Activated CD8-positive, alpha-beta memory T cell treated with anti-CD3 and anti-CD28 coated beads for 1 hour (primary cell): ENCODE results near the gene CDC42BPA.
"Not testable (repeated sequence)": the region's sequence is repeated elsewhere in the genome, so short reads cannot be mapped to it uniquely, and the experiment has no call there.

ENCODE experiments used
- DNase-seq, 2 donors: peaks; one replicate each; pipeline ENCODE4 v3.0.0-alpha.2; 2020; ENCODE audit warnings: low read depth in 1 of 2; ENCODE audit errors: extremely low read depth in 1 of 2

The CDC42BPA gene, protein sequence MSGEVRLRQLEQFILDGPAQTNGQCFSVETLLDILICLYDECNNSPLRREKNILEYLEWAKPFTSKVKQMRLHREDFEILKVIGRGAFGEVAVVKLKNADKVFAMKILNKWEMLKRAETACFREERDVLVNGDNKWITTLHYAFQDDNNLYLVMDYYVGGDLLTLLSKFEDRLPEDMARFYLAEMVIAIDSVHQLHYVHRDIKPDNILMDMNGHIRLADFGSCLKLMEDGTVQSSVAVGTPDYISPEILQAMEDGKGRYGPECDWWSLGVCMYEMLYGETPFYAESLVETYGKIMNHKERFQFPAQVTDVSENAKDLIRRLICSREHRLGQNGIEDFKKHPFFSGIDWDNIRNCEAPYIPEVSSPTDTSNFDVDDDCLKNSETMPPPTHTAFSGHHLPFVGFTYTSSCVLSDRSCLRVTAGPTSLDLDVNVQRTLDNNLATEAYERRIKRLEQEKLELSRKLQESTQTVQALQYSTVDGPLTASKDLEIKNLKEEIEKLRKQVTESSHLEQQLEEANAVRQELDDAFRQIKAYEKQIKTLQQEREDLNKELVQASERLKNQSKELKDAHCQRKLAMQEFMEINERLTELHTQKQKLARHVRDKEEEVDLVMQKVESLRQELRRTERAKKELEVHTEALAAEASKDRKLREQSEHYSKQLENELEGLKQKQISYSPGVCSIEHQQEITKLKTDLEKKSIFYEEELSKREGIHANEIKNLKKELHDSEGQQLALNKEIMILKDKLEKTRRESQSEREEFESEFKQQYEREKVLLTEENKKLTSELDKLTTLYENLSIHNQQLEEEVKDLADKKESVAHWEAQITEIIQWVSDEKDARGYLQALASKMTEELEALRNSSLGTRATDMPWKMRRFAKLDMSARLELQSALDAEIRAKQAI (N-terminal part only)

DNA sequence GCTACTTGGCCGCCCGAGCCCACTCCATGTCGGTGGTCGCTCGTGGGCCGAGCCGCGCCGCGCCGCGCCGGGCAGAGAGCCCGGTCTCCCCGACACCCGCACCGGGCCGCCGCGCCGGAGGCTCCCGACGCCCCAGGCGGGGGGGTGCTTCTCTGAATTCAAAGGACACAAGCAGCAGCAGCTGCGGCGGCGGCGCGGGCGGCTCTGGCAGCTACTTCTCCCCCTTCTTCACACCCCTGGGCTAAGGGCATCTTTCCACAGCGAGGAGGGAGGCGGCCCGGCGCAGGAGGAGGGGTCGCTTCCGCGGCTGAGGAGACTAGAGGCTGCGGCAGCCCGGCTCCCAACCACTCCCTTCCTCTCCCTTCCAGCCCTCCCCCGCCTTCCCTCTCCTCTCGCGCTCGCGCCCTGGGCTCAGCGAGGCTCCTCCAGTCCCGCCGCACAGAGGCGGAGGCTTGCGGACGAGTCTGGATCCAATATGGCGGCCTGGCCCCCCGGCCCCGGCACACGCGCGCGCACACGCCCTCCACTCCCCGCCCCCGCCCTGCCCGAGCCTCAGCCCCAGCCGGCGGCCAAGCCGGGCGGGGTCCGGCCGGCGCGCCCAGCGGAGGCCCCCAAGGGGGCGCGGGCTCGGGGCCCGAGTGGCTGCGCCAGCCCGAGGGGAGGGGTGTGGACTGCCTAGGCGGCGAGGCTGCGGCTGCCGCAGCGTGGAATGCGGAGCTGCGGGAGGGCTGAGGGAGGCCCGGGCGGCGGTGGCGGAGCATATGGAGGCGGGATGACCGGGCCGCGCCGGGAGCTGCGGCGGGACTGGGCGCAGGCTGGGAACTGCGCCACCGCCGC is at the start of gene CDC42BPA:
Gene CDC42BPA, minus strand, starts transcription at position 477 of the 837 bp plus-strand sequence. CDS start 1,310 bp downstream, outside the sequence.
- DNase-seq: no peak

DNA sequence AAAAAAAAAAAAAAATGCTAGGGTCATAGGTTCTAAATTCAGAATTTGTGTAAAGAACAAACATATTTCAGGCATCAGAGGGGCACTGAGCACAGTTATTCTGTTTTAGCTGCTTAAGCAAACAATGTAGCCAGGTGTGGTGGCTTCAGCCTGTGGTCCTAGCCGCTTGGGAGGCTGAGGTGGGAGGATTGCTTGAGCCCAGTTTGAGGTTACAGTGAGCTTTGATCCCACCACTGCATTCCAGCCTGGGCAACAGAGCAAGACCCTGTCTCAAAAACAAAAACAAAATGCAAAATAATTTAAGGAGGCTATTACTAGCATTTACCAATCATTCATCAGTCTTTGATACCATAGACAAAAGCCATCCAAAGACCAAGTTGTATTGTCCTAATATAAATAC is 49.7 kb upstream of the CDC42BPA start:
- DNase-seq: no peak

DNA sequence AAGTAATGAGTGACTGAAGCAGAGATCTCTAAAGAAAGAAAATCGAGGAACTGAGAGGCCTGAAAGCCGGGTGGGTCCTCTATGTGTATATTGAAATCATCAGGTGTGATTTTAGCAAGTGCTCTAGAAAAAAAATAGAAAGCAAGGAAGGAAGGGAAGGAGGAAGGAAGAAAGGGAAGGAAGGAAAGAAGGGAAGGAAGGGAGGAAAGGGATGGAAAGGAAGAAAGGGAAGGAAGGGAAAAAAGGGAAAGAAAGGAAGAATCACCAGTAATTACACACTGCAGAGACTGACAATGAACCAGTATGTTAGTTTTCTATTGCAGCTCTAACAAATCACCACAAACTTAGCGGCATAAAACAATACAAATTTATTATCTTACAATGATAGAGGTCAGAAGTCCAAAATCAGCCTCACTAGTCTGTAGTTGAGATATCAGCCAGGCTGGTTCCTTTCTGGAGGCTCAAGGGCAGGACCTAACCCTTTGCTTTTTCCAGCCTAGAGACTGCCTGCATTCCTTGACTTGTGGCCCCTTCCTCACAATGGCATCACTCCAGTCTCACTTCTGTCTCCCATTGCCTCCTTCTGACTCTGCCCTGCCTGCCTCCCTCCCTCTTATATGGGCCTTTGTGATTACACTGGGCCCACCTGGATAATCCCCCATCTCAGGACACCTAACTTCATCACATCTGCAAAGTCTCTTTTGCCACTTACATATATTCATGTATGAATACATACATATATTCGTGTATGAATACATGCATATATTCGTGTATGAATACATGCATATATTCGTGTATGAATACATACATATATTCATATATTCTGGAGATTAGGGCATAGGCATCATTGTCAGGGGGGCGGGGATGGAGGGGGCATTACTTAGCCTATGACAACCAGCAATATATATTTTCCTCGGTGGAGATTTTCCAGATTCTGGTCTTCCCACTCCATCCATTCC is 47.5 kb upstream of the CDC42BPA start:
- DNase-seq: no peak

DNA sequence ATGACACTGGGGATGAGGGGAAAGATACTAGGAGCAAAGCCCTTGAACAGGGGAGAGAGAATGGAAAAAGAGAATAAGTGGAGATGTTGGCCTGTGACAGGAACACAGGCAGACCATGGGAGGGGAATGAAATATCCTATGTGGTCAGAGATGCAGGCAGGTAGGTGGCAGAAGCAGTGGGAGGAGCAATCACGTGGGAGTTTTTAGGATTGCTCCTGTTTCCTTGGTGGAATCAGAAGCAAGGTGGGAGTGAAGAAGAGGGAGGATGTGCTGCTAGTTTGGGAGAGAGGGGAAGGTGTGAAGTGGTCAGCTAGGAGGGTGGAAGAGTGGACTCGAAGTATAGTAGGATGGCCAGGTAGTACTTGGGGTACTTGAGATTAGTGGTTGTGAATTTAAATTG is 46.4 kb upstream of the CDC42BPA start:
- DNase-seq: no peak

DNA sequence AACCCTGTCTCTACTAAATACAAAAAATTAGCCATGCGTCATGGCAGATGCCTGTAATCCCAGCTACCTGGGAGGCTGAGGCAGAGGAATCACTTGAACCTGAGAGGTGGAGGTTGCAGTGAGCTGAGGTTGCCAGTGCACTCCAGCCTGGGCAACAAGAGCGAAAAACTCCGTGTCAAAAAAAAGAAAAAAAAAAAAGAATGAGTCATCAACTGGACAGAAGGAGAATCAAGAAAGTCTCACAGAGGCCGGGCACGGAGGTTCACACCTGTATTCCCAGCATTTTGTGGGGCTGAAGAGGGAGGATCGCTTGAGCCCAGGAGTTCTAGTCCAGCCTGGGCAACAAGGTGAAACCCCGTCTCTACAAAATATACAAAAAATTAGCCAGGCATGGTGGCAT is 45.5 kb upstream of the CDC42BPA start:
- DNase-seq: no peak

DNA sequence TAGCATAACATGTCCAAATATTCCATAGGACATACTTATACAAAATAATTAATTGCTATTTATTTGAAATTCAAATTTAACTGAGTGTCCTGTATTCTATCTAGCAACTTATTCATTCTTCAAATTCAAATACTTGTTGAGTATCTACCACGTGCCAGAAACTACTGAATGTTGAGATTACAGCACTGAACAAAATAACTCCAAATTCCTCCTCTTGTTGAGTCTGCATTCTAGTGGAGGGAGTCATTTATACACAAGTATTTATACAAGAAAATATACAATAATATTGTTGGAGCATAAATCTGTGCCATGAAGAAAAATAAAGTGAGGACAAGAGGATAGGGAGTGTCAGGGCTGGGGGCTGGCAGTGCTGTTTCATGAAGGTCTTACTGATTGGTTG is 43.7 kb upstream of the CDC42BPA start:
- no peak for DNase-seq

DNA sequence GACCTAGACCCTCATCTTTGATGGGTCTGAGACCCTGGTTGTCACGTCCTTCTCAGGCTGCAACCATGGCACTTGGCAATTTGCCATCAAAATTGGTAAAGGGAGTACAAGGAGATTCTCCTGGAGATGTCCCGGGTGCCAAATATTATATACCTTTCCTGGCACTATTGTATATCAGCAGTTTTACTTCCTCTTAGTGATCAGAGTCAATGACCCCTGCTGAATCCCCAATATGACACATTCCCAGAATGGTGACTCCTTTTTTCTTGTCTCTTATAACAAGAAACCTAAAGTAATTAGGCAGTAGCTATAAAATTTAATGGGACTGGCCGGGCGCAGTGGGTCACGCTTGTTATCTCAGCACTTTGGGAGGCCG is 39.6 kb upstream of the CDC42BPA start:
- DNase-seq: no peak

DNA sequence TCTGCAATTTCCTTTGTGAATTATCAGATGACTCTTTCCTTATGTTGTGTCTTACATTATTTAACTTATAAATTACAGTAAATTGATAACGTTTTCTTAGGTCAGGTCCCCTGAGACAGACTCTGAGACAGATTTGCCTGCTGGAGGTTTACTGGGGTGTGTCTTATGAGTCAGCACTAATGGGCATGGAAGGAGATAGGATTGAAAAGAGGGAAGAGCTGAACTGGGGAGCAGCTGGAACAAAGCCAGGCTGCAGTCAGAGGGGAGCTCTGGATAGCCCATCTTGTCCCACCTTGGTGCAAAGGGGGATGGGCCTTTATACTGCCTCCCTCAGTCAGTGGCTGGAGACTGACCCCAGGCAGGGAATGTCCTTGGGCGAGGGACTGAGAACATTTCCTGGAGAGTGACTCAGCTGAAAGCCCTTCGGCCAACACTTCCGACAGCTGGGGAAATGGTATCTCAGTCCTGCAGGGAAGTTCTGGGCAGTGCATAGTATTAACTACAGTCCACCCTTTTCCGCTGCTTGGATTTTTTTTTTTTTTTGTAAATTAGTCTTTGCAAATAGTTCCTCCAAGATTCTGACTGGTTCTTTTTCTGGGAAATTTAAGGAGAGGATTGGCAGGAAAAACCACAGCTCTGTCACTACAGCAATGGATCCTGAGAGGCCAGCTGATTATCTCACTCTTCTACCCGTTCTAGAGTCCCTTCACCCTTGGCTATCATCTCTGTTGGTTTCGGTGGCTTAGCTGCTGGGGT is 39.1 kb upstream of the CDC42BPA start:
- DNase-seq: no peak

DNA sequence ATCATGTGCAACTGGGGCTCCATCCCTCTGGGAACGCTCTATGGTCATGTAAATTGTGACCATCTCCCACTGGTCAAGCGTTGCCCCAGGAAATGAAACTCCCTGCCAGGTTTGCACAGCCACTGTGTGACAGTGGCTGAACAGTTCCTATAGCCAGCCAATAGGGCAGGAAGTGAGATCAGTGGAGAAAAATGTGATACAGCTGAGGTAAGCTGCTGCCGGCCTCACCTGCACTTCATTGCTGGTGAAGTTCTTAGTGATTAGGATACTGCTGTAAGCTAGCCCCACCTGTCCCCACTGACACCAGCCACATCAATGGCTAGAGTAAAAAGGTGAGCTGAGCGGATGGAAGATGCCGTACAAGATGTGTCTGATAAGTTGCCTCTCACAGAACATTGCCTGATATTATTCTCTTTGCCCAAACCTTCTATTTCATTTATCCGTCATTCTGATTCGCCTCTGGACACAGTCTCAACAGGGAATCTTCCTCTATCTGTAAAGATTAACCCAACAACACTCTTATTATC is 38.4 kb upstream of the CDC42BPA start:
- DNase-seq: no peak

DNA sequence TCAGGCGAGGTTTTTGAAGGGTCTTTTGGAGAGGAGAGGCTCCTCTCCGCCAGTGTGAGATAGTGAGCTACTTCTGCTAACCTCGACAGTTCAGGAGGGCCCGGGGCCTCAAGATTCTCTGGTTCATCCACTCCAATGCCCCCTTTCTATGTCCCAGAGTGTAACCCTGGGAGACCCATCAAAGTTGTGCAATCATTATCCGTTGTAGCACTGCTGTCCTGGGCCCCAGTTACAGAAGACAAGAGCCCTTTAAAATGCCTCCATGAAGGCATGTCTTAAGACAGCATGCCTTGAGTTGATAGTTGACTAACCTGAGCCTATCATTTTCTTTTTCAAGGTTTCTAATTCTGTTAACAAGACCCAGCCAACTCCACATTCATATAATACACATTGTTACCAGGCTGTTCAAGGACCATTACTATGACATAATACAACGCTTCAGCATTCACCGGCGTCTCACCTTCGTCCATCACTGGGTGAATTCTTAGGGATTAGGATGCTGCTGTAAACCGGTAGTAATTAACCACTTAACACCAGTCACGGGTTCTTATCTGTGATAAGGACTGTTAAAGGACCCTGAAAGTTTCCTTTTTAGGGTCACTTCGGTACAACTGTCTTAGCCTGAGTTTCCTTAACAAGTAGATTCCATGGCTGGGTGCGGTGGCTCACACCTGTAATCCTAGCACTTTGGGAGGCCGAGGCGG is 37.4 kb upstream of the CDC42BPA start:
- no peak for DNase-seq

DNA sequence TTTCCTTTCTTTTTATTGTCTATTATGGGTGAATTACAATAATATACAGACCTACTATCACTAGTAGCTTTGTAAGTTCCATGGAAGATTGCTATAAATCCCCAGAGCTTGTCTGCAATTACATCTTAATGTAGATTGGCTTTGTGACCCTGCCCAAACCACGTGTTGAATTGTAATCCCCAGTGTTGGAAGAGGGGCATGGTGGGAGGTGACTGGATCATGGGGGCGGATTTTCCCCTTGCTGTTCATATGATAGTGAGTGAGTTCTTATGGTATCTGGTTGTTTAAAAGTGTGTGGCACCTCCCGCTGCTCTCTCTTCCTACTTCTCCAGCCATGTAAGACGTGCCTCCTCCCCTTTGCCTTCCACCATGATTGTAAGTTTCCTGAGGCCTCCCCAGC is 34.9 kb upstream of the CDC42BPA start:
- DNase-seq: no peak

DNA sequence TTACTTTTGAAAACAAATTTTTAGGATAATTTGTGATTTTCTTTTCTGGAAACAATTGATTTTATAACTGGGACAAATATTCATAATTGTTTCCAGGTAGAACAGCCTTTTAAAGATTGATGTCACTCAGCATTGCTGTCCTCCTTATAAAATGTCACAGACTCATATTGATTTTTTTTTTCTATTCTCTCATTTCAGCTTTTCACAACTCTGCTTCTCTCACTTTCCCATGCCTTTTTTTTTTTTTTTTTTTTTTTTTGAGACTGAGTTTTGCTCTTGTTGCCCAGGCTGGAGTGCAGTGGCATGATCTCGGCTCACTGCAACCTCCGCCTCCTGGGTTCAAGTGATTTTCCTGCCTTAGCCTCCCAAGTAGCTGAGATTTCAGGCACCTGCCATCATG is 33.9 kb upstream of the CDC42BPA start:
- DNase-seq: not testable (repeated sequence)

DNA sequence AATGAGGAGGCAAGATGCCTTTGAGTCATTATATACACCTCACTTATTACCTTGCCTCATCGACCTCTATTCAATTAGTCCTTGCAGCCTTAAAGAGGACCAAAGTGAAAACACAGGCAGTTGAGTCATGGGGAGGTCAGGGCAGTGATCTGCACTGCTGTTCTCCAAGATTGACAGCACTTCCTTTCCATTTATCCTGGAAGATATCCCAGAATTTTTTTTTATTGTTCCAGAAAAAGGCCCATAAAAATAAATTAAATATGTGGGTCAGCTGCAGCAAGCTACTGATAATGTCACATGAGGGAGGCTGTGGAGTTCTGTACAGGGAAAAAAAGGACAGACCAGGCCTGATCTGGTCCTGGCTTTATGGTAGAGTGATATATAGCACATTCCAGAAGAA is 33.2 kb upstream of the CDC42BPA start:
- no peak for DNase-seq

DNA sequence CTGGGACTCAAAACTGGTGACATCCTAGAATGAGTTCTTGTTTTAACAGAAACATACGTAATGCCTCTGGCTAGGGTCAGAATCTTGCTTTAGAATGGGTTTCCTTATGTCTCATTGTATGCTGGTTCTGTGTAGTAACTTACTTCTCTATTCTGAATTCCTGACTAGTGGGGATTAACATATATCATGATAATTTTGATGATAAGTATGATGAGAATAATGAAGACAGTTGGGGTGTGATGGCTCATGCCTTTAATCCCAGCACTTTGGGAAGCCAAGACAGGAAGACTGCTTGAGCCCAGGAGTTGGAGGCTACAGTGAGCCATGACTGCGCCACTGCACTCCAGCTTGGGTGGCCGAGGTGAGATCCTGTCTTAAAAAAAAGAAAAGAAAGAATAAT is 31.7 kb upstream of the CDC42BPA start:
- DNase-seq: no peak

DNA sequence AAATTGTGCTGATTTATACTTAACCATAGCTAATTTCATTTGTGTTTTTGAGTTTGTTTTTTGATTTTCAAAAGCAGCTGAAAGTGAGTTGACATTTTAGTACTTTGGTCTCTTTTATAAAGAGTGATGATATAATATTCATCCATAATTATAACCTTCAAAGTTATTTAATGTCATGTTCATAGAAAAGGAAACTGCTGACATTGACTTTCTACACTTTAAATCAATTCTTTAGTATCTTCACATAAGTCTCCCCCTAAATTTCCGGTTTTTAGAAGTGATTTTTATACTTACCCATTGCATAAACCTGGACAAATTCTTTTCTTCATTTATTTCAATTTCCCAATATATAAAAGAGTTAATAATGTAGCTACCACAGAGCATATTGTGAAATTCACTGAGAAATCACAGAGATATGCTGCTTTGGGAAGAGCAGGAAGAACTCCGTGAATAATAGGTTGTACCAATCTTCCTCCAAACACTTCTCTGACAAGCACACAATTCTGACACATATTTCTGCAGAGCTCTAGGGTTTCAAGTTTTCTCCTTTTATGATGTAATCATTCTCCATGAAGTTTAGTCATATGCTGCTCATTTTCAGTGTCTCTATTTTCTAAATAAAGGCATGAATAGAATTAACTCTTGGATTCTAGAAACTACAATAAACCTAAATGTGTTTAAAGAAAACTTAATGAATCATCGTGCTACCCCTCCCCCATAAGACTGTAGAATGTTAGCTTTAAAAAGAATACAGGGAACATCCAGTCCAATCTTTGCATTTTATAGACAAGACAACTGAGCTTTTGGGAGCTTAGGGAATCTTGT is 25.6 kb upstream of the CDC42BPA start:
- DNase-seq: no peak

DNA sequence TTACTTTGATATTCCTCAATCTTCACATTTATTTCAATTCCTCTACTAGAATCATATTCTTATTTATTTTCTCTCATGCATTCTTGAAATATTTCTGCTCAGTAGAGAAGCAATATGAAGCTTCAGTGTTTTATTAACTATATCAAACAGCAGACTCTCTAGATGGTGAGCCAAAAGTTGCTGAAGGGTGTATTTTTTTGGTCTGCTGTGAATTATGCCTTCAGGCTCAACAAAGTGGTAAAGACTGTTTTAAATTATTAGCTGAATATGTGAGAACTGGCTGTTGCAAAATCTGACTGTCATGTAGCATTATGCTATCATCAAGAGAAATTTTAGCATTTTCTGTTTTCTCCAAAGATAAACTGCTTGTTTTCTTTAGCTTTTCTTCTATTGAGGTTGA is 24.9 kb upstream of the CDC42BPA start:
- no peak for DNase-seq

DNA sequence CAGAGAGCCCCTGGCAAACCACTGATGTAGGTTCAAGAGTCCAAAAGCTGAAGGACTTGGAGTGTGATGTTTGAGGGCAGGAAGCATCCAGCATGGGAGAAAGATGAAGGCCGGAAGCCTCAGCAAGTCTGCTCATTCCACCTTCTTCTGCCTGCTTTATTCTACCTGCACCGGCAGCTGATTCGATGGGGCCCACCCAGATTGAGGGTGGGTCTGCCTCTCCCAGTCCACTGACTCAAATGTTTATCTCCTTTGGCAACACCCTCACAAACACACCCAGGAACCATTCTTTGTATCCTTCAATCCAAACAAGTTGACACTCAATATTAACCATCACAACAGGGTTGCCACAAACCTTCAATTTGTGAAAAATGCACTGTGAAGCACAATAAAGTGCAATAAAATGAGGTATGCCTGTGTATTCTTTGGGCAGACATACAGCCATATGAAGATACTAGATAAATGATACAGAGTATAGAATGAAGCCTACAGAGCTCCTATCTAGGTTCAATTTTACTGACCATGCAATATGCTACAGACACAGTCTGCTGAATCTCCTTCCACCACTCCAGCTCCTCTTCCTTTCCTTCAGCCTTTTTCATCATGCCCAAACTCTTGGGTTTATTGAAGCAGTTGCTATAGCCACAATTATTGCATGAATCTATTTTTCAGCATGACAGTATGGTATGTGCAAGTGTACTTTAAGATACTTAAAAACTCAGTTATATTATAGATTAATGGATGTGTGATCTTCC is 24.0 kb upstream of the CDC42BPA start:
- DNase-seq: no peak
